Measurements from ENCODE around the gene ZBTB40.
A peak's percentile ranks its signal among the peaks of the same experiment; 100 is the strongest.

The ZBTB40 gene

GRCh38 chr1:22426781-22427180, 24.9 kb upstream of the ZBTB40 start:
- TF ChIP-seq CTCF (conservative IDR thresholded peaks at IDR 0.05; ENCODE audit: control insufficient read depth, insufficient read depth, low read depth, low read length), result no peak
- H3K4me3 ChIP-seq (ENCODE audit: control insufficient read depth, low read depth, low read length), result no peak overlapping the region
- DNase-seq (ENCODE audit: low read depth), result no peak

- peak; percentile 73 for DNase-seq (ENCODE audit: low read depth)
- TF ChIP-seq CTCF (conservative IDR thresholded peaks at IDR 0.05; ENCODE audit: control insufficient read depth, insufficient read depth, low read depth, low read length), result no peak
- peak overlapping the region; percentile 57 for H3K4me3 ChIP-seq (ENCODE audit: control insufficient read depth, low read depth, low read length)
These were observed 23.0 kb upstream of the ZBTB40 start for GRCh38 chr1:22428672-22429071.

- TF ChIP-seq CTCF (conservative IDR thresholded peaks at IDR 0.05; ENCODE audit: control insufficient read depth, insufficient read depth, low read depth, low read length), result no peak
- H3K4me3 ChIP-seq (ENCODE audit: control insufficient read depth, low read depth, low read length), result no peak overlapping the region
- no peak for DNase-seq (ENCODE audit: low read depth)
These were observed 19.7 kb upstream of the ZBTB40 start for GRCh38 chr1:22431965-22432364.

GRCh38 chr1:22434717-22435116, 16.9 kb upstream of the ZBTB40 start:
- no peak for DNase-seq (ENCODE audit: low read depth)

GRCh38 chr1:22436948-22437347, 14.7 kb upstream of the ZBTB40 start:
- no peak for DNase-seq (ENCODE audit: low read depth)
- TF ChIP-seq CTCF (conservative IDR thresholded peaks at IDR 0.05; ENCODE audit: control insufficient read depth, insufficient read depth, low read depth, low read length), result no peak
- H3K4me3 ChIP-seq (ENCODE audit: control insufficient read depth, low read depth, low read length), result no peak overlapping the region

More at GRCh38 chr1:22434717-22435116, 16.9 kb upstream of the ZBTB40 start:
- no peak overlapping the region for H3K4me3 ChIP-seq (ENCODE audit: control insufficient read depth, low read depth, low read length)
- TF ChIP-seq CTCF (conservative IDR thresholded peaks at IDR 0.05; ENCODE audit: control insufficient read depth, insufficient read depth, low read depth, low read length), result no peak

- peak; percentile 21 for DNase-seq (ENCODE audit: low read depth)
- no peak overlapping the region for H3K4me3 ChIP-seq (ENCODE audit: control insufficient read depth, low read depth, low read length)
- no peak for TF ChIP-seq CTCF (conservative IDR thresholded peaks at IDR 0.05; ENCODE audit: control insufficient read depth, insufficient read depth, low read depth, low read length)
These were observed 14.1 kb upstream of the ZBTB40 start for GRCh38 chr1:22437573-22437972.

- DNase-seq (ENCODE audit: low read depth), result no peak
- H3K4me3 ChIP-seq (ENCODE audit: control insufficient read depth, low read depth, low read length), result no peak overlapping the region
- no peak for TF ChIP-seq CTCF (conservative IDR thresholded peaks at IDR 0.05; ENCODE audit: control insufficient read depth, insufficient read depth, low read depth, low read length)
These were observed 11.1 kb upstream of the ZBTB40 start for GRCh38 chr1:22440582-22440981.
